Epithelial cell of proximal tubule (primary cell): Measurements from ENCODE around the gene PPP1R17. TPM values are rescaled to one million over a fixed set of nuclear protein-coding genes. Genes with fewer than 3 reads are reported as not detected.
A peak's percentile ranks its signal among the peaks of the same experiment; 100 is the strongest.

Experiments used
- DNase-seq: peaks from one replicate; pipeline ENCODE4 v3.0.0-alpha.2; 2011; ENCODE audit warnings: low read depth
- H3K4me3 ChIP-seq: 2 replicates; pipeline ENCODE4 v1.5.1; 2011; ENCODE audit warnings: low read depth, mild to moderate bottlenecking, low read length
- total RNA-seq: library from RNA; depleted of rRNA; stranded (reverse); fragments of >200 nt; gene quantifications from 2 replicates; pipeline ENCODE4 v1.2.3, GENCODE V29; 2015
- TF ChIP-seq, protein P1 (sequence below): conservative IDR thresholded peaks from 2 replicates; pipeline ENCODE4 v1.5.1; 2012; ENCODE audit warnings: low read depth, mild to moderate bottlenecking, low read length

Gene PPP1R17
- total RNA-seq, 1 donor from 2014 or later: not detected

DNA sequence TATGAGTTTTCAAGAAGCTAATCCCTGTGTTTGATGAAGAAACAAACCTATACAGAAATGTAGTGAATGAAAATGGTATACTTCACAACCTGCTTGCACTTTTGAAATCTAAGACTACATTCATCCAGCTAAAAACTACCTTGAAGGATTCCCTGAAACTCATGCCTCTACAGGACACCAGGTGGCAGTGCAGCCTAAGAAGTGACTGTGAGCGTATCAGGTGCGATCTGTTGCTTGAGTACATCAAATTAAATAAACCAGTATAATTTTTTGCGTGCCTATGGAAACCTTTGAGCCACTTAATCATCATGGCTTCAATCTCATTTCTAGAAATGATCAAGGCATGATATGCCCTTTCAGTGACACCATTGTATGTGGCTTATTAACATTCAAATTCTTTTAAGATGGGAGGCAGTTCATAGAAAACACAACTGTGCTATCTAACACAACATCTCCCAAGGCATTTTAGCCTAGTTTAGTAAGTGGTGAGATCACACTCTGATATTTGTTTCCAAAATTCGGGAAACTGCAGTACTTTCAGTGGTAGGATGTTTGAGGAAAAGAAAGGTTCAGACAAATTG is 57.4 kb downstream of the PPP1R17 start:
- TF ChIP-seq, protein P1, sequence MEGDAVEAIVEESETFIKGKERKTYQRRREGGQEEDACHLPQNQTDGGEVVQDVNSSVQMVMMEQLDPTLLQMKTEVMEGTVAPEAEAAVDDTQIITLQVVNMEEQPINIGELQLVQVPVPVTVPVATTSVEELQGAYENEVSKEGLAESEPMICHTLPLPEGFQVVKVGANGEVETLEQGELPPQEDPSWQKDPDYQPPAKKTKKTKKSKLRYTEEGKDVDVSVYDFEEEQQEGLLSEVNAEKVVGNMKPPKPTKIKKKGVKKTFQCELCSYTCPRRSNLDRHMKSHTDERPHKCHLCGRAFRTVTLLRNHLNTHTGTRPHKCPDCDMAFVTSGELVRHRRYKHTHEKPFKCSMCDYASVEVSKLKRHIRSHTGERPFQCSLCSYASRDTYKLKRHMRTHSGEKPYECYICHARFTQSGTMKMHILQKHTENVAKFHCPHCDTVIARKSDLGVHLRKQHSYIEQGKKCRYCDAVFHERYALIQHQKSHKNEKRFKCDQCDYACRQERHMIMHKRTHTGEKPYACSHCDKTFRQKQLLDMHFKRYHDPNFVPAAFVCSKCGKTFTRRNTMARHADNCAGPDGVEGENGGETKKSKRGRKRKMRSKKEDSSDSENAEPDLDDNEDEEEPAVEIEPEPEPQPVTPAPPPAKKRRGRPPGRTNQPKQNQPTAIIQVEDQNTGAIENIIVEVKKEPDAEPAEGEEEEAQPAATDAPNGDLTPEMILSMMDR: peak; percentile 96
- peak; percentile 23 for DNase-seq
- no peak overlapping the region for H3K4me3 ChIP-seq

DNA sequence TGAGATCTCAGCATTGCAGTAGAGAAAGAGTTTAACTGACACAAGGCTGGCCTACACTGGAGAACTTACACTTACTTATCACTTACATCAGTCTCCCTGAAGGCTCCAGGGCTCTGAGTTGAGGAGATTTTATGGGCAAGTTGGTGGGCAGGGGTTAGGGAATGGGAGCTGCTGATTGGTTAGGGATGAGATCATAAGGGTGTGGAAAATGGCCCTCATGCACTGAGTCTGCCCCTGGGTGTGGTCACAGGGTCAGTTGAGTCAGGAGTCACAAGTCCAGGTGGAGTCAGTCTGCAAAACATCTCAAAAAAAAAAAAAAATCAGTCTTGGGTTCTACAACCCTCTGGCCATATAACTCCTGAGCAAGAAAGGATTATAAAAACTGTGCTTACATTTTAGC is 60.5 kb downstream of the PPP1R17 start:
- H3K4me3 ChIP-seq: no peak overlapping the region
- TF ChIP-seq, protein P1: no peak
- DNase-seq: no peak

DNA sequence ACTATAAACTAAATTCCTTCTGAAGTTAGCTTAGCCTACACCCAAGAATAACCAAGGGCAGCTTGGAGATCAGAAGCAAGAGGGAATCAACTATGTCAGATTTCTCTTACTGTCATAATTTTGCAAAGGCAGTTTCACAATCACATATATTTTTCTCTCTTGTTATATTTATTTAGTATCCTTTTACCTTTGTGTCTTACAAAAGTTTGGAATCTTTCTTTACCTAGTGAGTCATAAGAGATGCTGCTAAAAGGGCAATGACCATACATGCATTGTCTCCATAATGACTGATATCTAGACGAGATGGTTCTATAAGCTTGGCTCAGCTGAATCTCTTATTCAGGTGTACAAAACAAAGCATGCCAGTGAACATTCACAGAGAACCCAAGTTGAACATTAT is 61.1 kb downstream of the PPP1R17 start:
- TF ChIP-seq, protein P1: no peak
- DNase-seq: no peak
- H3K4me3 ChIP-seq: no peak overlapping the region

DNA sequence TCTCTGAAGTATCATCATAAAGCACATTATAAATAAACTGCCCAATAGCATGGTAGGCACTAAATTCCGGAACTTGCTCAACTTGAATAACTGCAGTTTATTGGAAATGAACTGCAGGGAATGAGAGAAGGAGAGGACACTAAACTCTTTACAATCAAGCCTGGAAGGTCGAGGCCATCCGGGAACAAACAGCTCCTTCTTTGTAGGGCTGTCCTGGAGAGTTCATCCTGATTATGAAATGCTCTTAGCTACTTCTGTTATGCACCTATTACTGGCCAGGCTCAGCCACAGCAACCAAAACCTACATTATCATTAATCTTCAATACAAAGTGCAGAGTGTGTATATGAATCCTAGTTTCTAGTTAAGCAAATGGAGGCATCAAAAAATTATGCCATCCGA is 64.7 kb downstream of the PPP1R17 start:
- no peak overlapping the region for H3K4me3 ChIP-seq
- TF ChIP-seq, protein P1: no peak
- DNase-seq: no peak

Other genes starting within 250 kb of the PPP1R17 start
- gene ITPRID1, start 173.1 kb upstream of the PPP1R17 start, total RNA-seq: not detected in 2 replicates